Mononuclear cell (primary cell): ENCODE results near the gene NAA10. TPM values are rescaled to one million over a fixed set of nuclear protein-coding genes. Genes with fewer than 3 reads are reported as not detected.

Experiments
- H3K27me3 ChIP-seq: 2 replicates; pipeline ENCODE4 v1.6.0; 2011; ENCODE audit warnings: low read length, control low read depth; ENCODE audit not compliant: insufficient read depth
- H3K4me1 ChIP-seq: 2 replicates; pipeline ENCODE4 v1.5.1; 2011; ENCODE audit warnings: mild to moderate bottlenecking, low read length, control low read depth; ENCODE audit not compliant: insufficient read depth
- H3K4me3 ChIP-seq: 2 replicates; pipeline ENCODE4 v1.5.1; 2011; ENCODE audit warnings: mild to moderate bottlenecking, low read length, moderate library complexity
- H3K9me3 ChIP-seq: 2 replicates; pipeline ENCODE4 v1.5.1; 2011; ENCODE audit warnings: low read depth, mild to moderate bottlenecking, control low read depth, low read length
- total RNA-seq: library from RNA; depleted of rRNA; stranded (reverse); fragments of >200 nt; gene quantifications from one replicate; pipeline ENCODE4 v1.2.3, GENCODE V29; 2012

The NAA10 gene
- total RNA-seq, 1 donor: 22.0 TPM

GRCh38 chrX:153903991-153904957 is 30.6 kb downstream of the NAA10 start, which contains the start of gene AVPR2:
AVPR2 (plus strand) TSS chrX:153904673; CDS start chrX:153905146, 473 bp downstream.
- Histone ChIP-seq H3K27me3 (no peaks in the 10 kb centered on the region), H3K4me3 (no peak within 1 kb of the TSS), H3K4me1 (peaks cover 46% of the 10 kb centered on the region), H3K9me3 (no peaks in the 10 kb centered on the region)

GRCh38 chrX:153903238-153903980 is 31.4 kb downstream of the NAA10 start:
- H3K9me3 ChIP-seq: no peaks in the 10 kb centered on the region
- no peak overlapping the region for H3K4me3 ChIP-seq
- no peaks in the 10 kb centered on the region for H3K27me3 ChIP-seq
- H3K4me1 ChIP-seq: peaks cover 46% of the 10 kb centered on the region

- Histone ChIP-seq H3K4me1 (peaks cover 46% of the 10 kb centered on the region), H3K27me3 (no peaks in the 10 kb centered on the region), H3K9me3 (no peaks in the 10 kb centered on the region), H3K4me3 (no peak overlapping the region)
These were observed 32.5 kb downstream of the NAA10 start for GRCh38 chrX:153902385-153902784.

- H3K4me3 ChIP-seq: no peak overlapping the region
- H3K4me1 ChIP-seq: peaks cover 46% of the 10 kb centered on the region
- no peaks in the 10 kb centered on the region for H3K9me3 ChIP-seq
- no peaks in the 10 kb centered on the region for H3K27me3 ChIP-seq
These were observed 33.1 kb downstream of the NAA10 start for GRCh38 chrX:153901753-153902140.

GRCh38 chrX:153900831-153901752 is 33.7 kb downstream of the NAA10 start:
- no peaks in the 10 kb centered on the region for H3K27me3 ChIP-seq
- no peaks in the 10 kb centered on the region for H3K9me3 ChIP-seq
- H3K4me3 ChIP-seq: no peak overlapping the region
- H3K4me1 ChIP-seq: peaks cover 46% of the 10 kb centered on the region

- peaks cover 26% of the 10 kb centered on the region for H3K4me1 ChIP-seq
- H3K4me3 ChIP-seq: no peak overlapping the region
- no peaks in the 10 kb centered on the region for H3K27me3 ChIP-seq
- no peaks in the 10 kb centered on the region for H3K9me3 ChIP-seq
These were observed 36.9 kb downstream of the NAA10 start for GRCh38 chrX:153897899-153898298.

- Histone ChIP-seq H3K27me3 (peaks cover 12% of the 10 kb centered on the region), H3K4me1 (no peaks in the 10 kb centered on the region), H3K4me3 (no peak overlapping the region), H3K9me3 (no peaks in the 10 kb centered on the region)
These were observed 45.7 kb downstream of the NAA10 start for GRCh38 chrX:153889123-153889522.

- Histone ChIP-seq H3K9me3 (no peaks in the 10 kb centered on the region), H3K4me1 (no peaks in the 10 kb centered on the region), H3K27me3 (peaks cover 17% of the 10 kb centered on the region), H3K4me3 (no peak overlapping the region)
These were observed 46.5 kb downstream of the NAA10 start for GRCh38 chrX:153888344-153888743.

GRCh38 chrX:153887385-153887784 is 47.5 kb downstream of the NAA10 start:
- peaks cover 17% of the 10 kb centered on the region for H3K27me3 ChIP-seq
- H3K4me3 ChIP-seq: no peak overlapping the region
- no peaks in the 10 kb centered on the region for H3K4me1 ChIP-seq
- H3K9me3 ChIP-seq: no peaks in the 10 kb centered on the region

- Histone ChIP-seq H3K9me3 (no peaks in the 10 kb centered on the region), H3K4me1 (no peaks in the 10 kb centered on the region), H3K27me3 (peaks cover 17% of the 10 kb centered on the region), H3K4me3 (no peak overlapping the region)
These were observed 47.9 kb downstream of the NAA10 start for GRCh38 chrX:153886915-153887314.

- no peak within 1 kb of the TSS for H3K4me3 ChIP-seq
- peaks cover 17% of the 10 kb centered on the region for H3K27me3 ChIP-seq
- H3K9me3 ChIP-seq: no peaks in the 10 kb centered on the region
- no peaks in the 10 kb centered on the region for H3K4me1 ChIP-seq
These were observed 48.6 kb downstream of the NAA10 start, which contains the start of gene L1CAM for GRCh38 chrX:153885968-153886903. L1CAM (minus strand) TSS chrX:153886173; CDS start chrX:153875836, 10,337 bp downstream.

GRCh38 chrX:153885208-153885787 is 49.5 kb downstream of the NAA10 start:
- Histone ChIP-seq H3K9me3 (no peaks in the 10 kb centered on the region), H3K4me3 (no peak overlapping the region), H3K27me3 (peaks cover 17% of the 10 kb centered on the region), H3K4me1 (no peaks in the 10 kb centered on the region)

- H3K4me1 ChIP-seq: no peaks in the 10 kb centered on the region
- peaks cover 17% of the 10 kb centered on the region for H3K27me3 ChIP-seq
- H3K9me3 ChIP-seq: no peaks in the 10 kb centered on the region
- H3K4me3 ChIP-seq: no peak overlapping the region
These were observed 50.2 kb downstream of the NAA10 start for GRCh38 chrX:153884590-153884989.
